D721Med (cell line): ENCODE results near the gene DUSP9.

Experiments
- DNase-seq: peaks from one replicate; pipeline ENCODE4 v3.0.0; 2011; ENCODE audit warnings: low spot score; ENCODE audit not compliant: insufficient read length
- FAIRE-seq: peaks from 2 replicates; lab custom pipeline; 2011; peaks lifted over from hg19 to GRCh38; lab: Jason Lieb, UNC
- TF ChIP-seq, protein P1 (sequence below): IDR thresholded peaks from 2 replicates; pipeline ENCODE4 v1.5.1; 2012; ENCODE audit warnings: mild to moderate bottlenecking, control low read depth; ENCODE audit not compliant: insufficient read depth; ENCODE audit errors: missing control alignments

Gene DUSP9

DNA sequence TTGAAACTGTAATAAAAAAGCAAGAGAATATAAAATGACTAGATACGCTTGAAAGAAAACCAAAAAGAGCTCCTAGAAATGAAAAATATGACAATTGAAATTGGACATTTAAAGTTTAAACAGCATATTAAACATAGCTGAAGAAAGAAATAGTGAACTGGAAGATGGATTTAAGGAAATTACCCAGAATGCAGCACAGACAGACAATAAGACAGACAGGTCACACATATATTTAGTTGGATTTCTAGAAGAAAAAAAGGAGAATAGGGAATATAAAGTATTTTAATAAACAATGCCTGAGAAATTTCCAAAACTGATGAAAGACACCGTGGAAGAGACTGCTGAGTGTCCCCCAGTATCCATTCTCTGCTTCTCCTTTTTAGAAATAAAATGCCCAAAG, 6.6 kb downstream of the DUSP9 start:
- TF ChIP-seq, protein P1, sequence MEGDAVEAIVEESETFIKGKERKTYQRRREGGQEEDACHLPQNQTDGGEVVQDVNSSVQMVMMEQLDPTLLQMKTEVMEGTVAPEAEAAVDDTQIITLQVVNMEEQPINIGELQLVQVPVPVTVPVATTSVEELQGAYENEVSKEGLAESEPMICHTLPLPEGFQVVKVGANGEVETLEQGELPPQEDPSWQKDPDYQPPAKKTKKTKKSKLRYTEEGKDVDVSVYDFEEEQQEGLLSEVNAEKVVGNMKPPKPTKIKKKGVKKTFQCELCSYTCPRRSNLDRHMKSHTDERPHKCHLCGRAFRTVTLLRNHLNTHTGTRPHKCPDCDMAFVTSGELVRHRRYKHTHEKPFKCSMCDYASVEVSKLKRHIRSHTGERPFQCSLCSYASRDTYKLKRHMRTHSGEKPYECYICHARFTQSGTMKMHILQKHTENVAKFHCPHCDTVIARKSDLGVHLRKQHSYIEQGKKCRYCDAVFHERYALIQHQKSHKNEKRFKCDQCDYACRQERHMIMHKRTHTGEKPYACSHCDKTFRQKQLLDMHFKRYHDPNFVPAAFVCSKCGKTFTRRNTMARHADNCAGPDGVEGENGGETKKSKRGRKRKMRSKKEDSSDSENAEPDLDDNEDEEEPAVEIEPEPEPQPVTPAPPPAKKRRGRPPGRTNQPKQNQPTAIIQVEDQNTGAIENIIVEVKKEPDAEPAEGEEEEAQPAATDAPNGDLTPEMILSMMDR: no peak
- no peak for FAIRE-seq
- no peak for DNase-seq

- TF ChIP-seq, protein P1: no peak
- no peak for DNase-seq
- no peak for FAIRE-seq
These were observed 10.2 kb downstream of the DUSP9 start for GRCh38 chrX:153657161-153657560.

DNA sequence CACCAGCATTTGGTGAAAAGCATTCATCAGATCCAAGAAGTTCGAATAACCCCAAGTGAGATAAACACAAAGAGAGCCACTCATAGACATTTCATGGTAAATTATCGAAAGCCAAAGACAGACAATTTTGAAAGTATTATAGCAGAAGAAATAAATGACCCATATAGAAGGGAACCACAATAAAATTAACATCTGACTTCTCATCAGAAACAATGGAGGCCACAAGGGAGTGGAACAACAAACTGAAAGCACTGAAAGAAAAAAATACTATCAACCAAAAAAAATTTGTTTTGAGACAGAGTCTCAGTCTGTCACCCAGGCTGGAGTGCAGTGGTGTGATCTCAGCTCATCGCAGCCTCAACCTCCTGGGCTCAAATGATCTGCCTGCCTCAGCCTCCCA, 12.3 kb downstream of the DUSP9 start:
- FAIRE-seq: no peak

GRCh38 chrX:153662266-153662665, 15.3 kb downstream of the DUSP9 start:
- FAIRE-seq: no peak

More for the DNA sequence above, 12.3 kb downstream of the DUSP9 start:
- no peak for DNase-seq
- TF ChIP-seq, protein P1: no peak

GRCh38 chrX:153665726-153666306, 18.8 kb downstream of the DUSP9 start:
- DNase-seq: no peak
- FAIRE-seq: no peak
- TF ChIP-seq, protein P1: no peak

More at GRCh38 chrX:153662266-153662665, 15.3 kb downstream of the DUSP9 start:
- no peak for DNase-seq
- TF ChIP-seq, protein P1: peak; percentile 11

DNA sequence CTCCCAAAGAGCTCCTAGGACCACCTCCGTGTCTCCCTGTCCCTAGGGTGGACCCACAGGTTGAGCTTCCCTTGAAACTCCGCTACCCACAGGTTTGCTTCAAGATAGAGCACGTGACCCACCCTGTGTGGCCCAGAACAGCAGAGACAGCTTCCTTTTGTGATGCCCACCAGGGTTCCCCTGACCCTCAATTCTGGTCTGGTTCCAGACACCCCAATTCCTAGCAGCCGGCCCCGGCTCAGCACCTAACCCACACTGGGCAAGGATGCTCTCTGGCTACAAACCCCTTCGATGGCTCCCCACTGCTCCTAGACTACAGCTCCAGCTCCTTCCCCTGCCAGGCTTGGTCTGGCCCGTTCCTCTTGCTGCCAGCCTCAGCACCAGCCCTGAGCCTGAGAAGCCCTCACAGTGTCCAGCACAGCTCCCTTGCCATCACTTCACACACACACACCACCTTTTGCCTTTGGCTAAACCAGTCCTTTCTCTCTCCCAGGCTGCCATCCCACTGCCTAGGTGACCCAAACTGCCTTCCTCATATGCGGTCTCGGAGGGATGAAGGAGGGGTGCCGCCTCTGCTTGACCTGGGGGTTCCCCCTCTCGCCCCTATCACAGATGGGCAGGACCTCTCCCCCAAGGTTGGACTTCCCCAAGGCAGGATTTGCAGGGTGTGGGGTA, 20.4 kb downstream of the DUSP9 start:
- FAIRE-seq (no peak), DNase-seq (no peak)
- TF ChIP-seq, protein P1: no peak

DNA sequence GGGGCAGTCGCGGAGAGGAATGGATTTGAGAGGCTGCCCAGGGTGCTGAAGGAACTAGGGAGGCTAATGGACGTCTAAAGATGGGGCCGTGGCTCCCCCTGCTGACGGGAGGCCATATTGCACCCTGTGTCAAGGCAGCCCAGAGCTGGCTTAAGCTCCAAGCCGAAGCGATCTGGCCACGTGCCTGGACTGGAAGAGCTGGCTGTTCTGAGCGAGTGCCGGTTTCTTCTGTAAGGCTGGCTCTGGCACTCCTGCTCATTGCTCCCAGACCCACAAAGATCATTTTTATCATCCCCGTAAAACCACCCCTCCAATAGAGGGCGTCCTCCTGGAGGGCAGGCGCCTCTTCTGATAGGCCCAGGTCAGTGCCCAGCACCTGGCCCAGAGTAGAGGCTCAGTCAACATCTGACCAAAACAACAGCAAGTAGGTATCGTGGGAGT, 21.0 kb downstream of the DUSP9 start:
- TF ChIP-seq, protein P1: peak; percentile 63
- FAIRE-seq: no peak

More for the DNA sequence above, 21.0 kb downstream of the DUSP9 start:
- DNase-seq: peak; percentile 50
